HG02642 (cell line): Measurements from ENCODE around the gene USP5.
"Not testable (repeated sequence)": the region's sequence is repeated elsewhere in the genome, so short reads cannot be mapped to it uniquely, and the experiment has no call there.

Experiments
- ATAC-seq: cut with Tn5 transposase; IDR thresholded peaks from one replicate; pipeline ENCODE4 v1.9.1; 2021; ENCODE audit warnings: mild to moderate bottlenecking; ENCODE audit not compliant: unreplicated experiment, poor library complexity

The USP5 gene

DNA sequence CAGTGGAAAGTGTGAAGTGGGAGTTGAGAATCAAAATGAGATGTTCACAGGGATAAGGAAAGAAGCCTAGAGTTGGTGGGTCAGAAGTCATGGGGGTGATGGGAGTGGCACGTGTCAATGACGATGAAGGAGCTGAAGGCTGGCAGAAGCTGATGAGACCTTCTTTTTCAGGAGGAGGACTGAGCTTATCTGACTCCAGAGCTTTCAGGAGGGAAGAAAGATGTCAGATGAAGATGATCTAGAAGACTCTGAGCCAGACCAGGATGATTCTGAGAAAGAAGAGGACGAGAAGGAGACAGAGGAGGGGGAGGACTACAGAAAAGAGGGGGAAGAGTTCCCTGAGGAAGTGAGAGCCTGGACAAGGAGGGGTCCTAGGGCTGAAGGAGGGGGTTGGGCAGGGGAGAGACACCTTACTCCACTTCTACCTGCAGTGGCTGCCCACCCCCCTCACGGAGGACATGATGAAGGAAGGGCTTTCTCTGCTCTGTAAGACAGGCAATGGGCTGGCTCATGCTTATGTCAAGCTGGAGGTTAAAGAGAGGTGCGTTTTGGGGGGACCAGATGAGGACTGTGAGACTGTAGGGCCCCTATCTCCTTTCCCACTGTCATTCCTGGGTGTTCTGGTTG, 53.6 kb downstream of the USP5 start:
- ATAC-seq, result no peak

DNA sequence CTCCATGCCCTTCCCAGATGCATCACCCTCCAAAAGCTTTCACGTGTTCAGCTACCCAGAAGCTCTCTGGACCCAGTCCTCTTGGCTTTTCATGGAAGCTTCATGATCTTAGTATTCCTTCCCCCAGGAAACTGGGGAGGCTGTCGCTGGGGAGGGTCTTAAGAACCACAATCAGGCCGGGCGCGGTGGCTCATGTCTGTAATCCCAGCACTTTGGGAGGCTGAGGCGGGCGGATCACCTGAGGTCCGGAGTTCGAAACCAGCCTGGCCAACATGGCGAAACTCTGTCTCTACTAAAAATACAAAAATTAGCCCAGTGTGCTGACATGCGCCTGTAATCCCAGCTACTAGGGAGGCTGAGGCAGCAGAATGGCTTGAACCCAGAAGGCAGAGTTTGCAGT, 56.2 kb downstream of the USP5 start:
- not testable (repeated sequence) for ATAC-seq

DNA sequence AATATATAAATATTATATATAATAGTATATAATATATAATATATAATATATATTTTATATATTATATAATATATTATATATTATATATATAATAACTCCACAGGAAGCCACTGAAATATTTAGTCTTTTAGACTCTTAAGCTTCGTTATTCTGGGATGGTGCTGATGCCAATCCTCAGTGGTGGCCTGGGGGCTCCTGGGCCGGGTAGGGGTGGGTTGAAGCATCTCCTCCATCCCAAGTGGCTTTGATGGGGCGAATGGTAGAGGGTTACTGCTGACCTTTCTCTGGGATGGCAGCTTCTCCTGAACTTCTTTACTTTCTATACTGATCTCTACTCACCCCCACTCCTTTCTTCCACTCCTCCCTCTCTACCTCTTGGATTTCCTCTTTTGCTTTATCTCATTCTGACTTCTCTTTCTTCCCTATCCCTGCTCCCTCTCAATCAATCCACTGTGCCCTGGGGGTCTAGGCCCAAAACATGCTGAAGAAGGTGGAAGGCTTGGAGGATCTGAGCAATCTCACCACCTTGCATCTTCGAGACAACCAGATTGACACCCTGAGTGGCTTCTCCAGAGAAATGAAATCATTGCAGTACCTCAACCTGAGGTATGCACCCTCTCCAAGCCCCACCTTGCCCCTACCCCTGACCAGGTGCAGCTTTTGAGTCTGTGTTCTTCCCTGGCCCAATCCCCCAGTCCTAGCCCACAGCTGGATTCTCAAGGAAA, 57.6 kb downstream of the USP5 start:
- no peak for ATAC-seq

DNA sequence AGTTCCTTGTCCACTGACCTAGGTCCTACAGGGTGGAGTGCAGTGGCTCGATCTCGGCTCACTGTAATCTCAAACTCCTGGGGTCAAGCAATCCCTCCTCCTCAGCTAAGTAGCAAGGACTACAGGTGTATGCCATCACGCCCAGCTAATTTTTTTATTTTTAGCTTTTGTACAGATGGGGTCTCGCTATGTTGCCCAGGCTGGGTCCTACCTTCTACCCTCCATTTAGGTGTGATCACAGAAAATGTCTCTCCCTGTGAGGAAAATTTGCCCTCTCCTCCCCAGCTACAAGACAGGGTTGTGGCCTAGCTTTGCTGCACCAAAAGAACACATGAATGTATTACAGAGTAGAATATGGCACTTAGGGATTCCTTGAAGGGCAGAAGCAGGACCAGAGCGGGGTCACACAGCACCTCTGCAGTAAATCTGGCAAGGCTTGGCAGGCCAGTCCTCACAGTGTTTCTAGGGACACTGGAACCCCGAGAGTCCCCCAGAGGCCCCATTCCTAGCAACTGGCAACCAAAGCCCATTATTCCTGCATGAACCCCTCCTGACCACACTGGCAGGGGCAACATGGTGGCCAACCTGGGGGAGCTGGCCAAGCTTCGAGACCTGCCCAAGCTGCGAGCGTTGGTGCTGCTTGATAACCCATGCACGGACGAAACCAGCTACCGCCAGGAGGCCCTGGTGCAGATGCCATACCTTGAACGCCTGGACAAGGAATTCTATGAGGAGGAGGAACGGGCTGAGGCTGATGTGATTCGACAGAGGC, 60.4 kb downstream of the USP5 start:
- ATAC-seq, result no peak

DNA sequence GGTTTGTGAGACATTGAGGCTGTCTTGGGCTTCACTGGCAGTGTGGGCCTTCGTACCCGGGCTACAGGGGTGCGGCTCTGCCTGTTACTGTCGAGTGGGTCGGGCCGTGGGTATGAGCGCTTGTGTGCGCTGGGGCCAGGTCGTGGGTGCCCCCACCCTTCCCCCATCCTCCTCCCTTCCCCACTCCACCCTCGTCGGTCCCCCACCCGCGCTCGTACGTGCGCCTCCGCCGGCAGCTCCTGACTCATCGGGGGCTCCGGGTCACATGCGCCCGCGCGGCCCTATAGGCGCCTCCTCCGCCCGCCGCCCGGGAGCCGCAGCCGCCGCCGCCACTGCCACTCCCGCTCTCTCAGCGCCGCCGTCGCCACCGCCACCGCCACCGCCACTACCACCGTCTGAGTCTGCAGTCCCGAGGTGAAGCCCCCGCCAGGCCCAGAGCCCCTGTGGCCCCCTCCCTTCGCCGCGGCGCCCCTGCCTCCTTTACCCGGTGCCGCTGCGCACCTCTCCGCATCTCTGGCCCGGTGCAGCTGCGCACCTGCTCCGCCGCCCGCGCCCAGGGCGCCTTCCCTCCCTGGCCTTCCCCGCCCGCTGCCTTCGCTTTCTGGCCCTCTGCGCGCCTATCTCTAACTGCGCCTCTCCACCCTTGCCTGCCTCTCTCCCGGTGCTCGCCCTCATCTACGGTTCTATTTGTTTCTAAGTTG, 62.4 kb downstream of the USP5 start, which contains the start of gene ENO2:
Gene ENO2 (plus strand): TSS at position 335 of the 701 bp plus-strand sequence. CDS start 1,253 bp downstream, outside the sequence.
- peak; percentile 73 for ATAC-seq

DNA sequence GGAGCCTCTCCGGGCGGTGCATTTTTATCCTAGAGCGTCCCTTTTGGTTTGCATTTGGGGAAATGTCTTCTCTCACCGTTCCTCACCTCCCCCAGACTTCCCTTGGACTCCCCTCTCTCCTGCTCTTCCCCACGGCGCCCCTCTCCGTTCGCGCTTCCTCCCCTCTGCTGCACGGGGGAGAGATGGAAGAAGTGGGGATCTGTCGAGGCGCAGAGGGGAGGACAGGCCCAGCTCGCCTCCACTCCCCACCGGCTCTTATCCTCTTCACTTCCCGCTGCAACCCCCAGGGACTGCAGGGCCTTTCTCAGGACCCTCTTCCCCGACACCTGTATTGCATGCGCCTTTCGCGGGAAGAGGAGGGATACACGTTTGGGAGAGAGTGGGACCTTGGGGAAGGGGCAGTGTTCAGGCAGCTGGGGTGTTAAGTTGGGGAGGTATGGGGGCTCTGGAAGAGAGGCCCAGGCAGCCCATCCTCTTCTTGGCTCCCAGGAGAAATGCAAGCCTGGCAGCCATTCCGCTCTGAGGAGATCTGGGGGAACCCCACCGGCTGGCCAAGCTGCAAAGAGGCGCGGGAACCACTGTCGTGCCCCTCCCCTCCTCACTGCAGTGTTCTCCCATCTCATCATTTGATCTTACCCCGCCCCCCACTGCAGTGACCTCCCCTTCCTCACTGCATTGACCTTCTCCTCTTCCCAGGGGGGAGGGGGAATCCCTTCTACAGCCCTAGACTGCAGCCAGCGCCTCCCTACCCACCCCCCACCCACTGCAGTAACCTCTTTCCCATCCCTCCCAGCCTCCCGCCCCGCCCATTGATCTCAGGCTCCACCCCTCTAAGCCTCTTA, 63.2 kb downstream of the USP5 start:
- ATAC-seq, result no peak

DNA sequence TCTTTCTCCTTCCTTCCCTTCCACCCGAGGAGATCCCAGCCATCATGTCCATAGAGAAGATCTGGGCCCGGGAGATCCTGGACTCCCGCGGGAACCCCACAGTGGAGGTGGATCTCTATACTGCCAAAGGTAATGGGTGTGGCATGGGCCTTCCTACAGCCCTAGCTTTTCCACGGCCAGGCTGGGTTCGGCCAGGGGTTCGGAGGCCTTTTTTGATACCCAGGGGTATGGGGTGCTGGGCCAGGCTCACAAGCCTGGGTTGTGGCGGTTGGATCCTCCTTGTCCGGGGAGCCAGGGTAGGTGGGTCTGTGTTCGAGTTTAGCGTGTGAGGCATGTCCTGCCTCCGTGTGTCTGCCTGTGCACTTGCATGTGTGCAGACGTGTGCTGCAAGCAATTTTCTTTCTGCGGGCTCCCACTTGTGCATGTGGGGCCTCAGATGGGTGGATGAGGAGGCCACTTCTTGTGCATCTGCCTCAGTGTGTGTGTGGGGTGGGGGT, 63.9 kb downstream of the USP5 start:
- ATAC-seq, result no peak
